ENCODE results near the gene SLC22A23. TPM values are rescaled to one million over a fixed set of nuclear protein-coding genes. Genes with fewer than 3 reads are reported as not detected.

The SLC22A23 gene
- total RNA-seq, 1 donor from 2014 or later = 5.7 TPM

DNA sequence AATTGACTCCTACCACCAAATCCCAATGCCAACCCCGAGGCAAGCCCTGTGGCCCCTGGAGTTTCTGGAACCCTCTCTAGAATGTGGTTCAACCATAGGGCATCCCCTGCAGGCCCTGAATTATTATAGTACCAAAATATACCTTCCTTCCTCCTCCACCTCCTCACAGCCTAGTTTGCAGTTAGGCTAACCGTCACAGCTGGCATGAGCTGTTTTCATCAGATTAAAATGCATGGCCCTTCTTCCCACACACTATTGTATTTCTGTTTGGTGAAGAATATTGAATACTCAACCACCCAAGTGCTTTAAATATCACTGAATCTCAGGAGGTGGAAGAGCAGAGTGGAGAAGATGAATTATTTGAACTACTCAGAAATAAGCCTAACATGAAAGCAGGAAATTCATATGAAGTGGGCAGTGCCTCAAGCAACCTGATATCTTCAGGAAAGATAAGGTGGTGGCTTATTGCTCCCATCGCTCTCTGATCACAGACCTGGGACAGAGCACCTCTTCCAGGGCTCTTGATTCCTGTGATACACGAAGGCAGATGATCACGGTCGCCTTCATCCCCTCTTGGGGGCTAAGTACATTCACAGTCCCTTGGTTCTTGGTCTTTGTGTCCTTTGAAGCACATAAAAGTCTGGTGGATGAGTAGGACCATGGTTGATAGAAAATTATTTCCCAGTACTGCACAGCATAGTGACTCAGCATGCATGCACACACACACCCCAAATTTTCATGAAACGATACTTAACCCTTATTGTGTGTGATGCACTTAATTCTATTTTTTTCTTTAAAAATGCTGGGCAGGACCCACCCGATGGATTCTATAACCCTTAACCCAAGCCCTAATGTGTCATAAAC lies 107.2 kb downstream of the SLC22A23 start:
- no peak overlapping the region for H3K27ac ChIP-seq (ENCODE audit: low read depth, low read length)
- no peaks in the 10 kb centered on the region for H3K36me3 ChIP-seq (ENCODE audit: insufficient read depth, low read length)
- DNase-seq (ENCODE audit: low read depth) (no peak), FAIRE-seq (no peak)
- no peaks in the 10 kb centered on the region for H3K9me3 ChIP-seq (ENCODE audit: insufficient read depth, low read depth, low read length)
- Mint-ChIP-seq H3K9me3 (ENCODE audit: unreplicated experiment) (no peaks in the 10 kb centered on the region), H3K36me3 (ENCODE audit: low read depth, unreplicated experiment) (no peaks in the 10 kb centered on the region), H3K4me3 (ENCODE audit: unreplicated experiment) (no peak overlapping the region), H3K27me3 (ENCODE audit: low read depth, unreplicated experiment) (peaks cover 5% of the 10 kb centered on the region), H3K4me1 (ENCODE audit: low read depth, unreplicated experiment) (peaks cover 12% of the 10 kb centered on the region), H3K27ac (ENCODE audit: unreplicated experiment) (no peak overlapping the region)
- TF ChIP-seq, protein P1, sequence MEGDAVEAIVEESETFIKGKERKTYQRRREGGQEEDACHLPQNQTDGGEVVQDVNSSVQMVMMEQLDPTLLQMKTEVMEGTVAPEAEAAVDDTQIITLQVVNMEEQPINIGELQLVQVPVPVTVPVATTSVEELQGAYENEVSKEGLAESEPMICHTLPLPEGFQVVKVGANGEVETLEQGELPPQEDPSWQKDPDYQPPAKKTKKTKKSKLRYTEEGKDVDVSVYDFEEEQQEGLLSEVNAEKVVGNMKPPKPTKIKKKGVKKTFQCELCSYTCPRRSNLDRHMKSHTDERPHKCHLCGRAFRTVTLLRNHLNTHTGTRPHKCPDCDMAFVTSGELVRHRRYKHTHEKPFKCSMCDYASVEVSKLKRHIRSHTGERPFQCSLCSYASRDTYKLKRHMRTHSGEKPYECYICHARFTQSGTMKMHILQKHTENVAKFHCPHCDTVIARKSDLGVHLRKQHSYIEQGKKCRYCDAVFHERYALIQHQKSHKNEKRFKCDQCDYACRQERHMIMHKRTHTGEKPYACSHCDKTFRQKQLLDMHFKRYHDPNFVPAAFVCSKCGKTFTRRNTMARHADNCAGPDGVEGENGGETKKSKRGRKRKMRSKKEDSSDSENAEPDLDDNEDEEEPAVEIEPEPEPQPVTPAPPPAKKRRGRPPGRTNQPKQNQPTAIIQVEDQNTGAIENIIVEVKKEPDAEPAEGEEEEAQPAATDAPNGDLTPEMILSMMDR (IDR thresholded peaks at IDR 0.05; ENCODE audit: insufficient read depth, low read depth, low read length) = no peak
- H2AFZ ChIP-seq (ENCODE audit: low read depth, low read length) = no peak overlapping the region
- H4K20me1 ChIP-seq (ENCODE audit: insufficient read depth, low read length) = no peaks in the 10 kb centered on the region
- peak overlapping the region; percentile 60 for H3K4me2 ChIP-seq (ENCODE audit: low read length)
- H3K79me2 ChIP-seq (ENCODE audit: insufficient read depth, low read length) = no peaks in the 10 kb centered on the region
- H3K4me3 ChIP-seq (ENCODE audit: insufficient read depth, low read depth, low read length) = no peak overlapping the region
- peaks cover 23% of the 10 kb centered on the region for H3K4me1 ChIP-seq (ENCODE audit: insufficient read depth, low read length)
- no peak overlapping the region for H3K9ac ChIP-seq (ENCODE audit: low read length)
- H3K27me3 ChIP-seq (ENCODE audit: insufficient read depth, low read length) = no peaks in the 10 kb centered on the region

- no peaks in the 10 kb centered on the region for H3K79me2 ChIP-seq (ENCODE audit: insufficient read depth, low read length)
- Mint-ChIP-seq H3K27ac (ENCODE audit: unreplicated experiment) (no peak overlapping the region), H3K36me3 (ENCODE audit: low read depth, unreplicated experiment) (no peaks in the 10 kb centered on the region), H3K4me1 (ENCODE audit: low read depth, unreplicated experiment) (peaks cover 12% of the 10 kb centered on the region), H3K4me3 (ENCODE audit: unreplicated experiment) (no peak overlapping the region), H3K9me3 (ENCODE audit: unreplicated experiment) (no peaks in the 10 kb centered on the region), H3K27me3 (ENCODE audit: low read depth, unreplicated experiment) (peaks cover 3% of the 10 kb centered on the region)
- H3K9me3 ChIP-seq (ENCODE audit: insufficient read depth, low read depth, low read length) = no peaks in the 10 kb centered on the region
- H3K4me3 ChIP-seq (ENCODE audit: insufficient read depth, low read depth, low read length) = no peak overlapping the region
- FAIRE-seq (no peak), DNase-seq (ENCODE audit: low read depth) (no peak)
- peaks cover 23% of the 10 kb centered on the region for H3K4me1 ChIP-seq (ENCODE audit: insufficient read depth, low read length)
- TF ChIP-seq, protein P1 (IDR thresholded peaks at IDR 0.05; ENCODE audit: insufficient read depth, low read depth, low read length) = no peak
- no peak for TF ChIP-seq EZH2 (IDR thresholded peaks at IDR 0.05; ENCODE audit: insufficient read depth, low read length)
- no peak overlapping the region for H3K4me2 ChIP-seq (ENCODE audit: low read length)
- no peaks in the 10 kb centered on the region for H3K27me3 ChIP-seq (ENCODE audit: insufficient read depth, low read length)
- no peaks in the 10 kb centered on the region for H3K36me3 ChIP-seq (ENCODE audit: insufficient read depth, low read length)
- no peaks in the 10 kb centered on the region for H4K20me1 ChIP-seq (ENCODE audit: insufficient read depth, low read length)
- H3K27ac ChIP-seq (ENCODE audit: low read depth, low read length) = no peak overlapping the region
- H3K9ac ChIP-seq (ENCODE audit: low read length) = no peak overlapping the region
- no peak overlapping the region for H2AFZ ChIP-seq (ENCODE audit: low read depth, low read length)
Observed at GRCh38 chr6:3348821-3349220, 108.0 kb downstream of the SLC22A23 start.

- Histone ChIP-seq H3K4me3 (ENCODE audit: insufficient read depth, low read depth, low read length) (no peak overlapping the region), H4K20me1 (ENCODE audit: insufficient read depth, low read length) (no peaks in the 10 kb centered on the region), H3K79me2 (ENCODE audit: insufficient read depth, low read length) (peaks cover 2% of the 10 kb centered on the region), H3K9ac (ENCODE audit: low read length) (no peak overlapping the region), H2AFZ (ENCODE audit: low read depth, low read length) (no peak overlapping the region), H3K27ac (ENCODE audit: low read depth, low read length) (no peak overlapping the region), H3K4me1 (ENCODE audit: insufficient read depth, low read length) (peaks cover 23% of the 10 kb centered on the region), H3K4me2 (ENCODE audit: low read length) (no peak overlapping the region), H3K36me3 (ENCODE audit: insufficient read depth, low read length) (no peaks in the 10 kb centered on the region), H3K27me3 (ENCODE audit: insufficient read depth, low read length) (no peaks in the 10 kb centered on the region), H3K9me3 (ENCODE audit: insufficient read depth, low read depth, low read length) (no peaks in the 10 kb centered on the region)
- H3K36me3 Mint-ChIP-seq (ENCODE audit: low read depth, unreplicated experiment) = no peaks in the 10 kb centered on the region
- no peak for TF ChIP-seq EZH2 (IDR thresholded peaks at IDR 0.05; ENCODE audit: insufficient read depth, low read length)
- TF ChIP-seq, protein P1 (IDR thresholded peaks at IDR 0.05; ENCODE audit: insufficient read depth, low read depth, low read length) = no peak
- no peak overlapping the region for H3K27ac Mint-ChIP-seq (ENCODE audit: unreplicated experiment)
- no peak for DNase-seq (ENCODE audit: low read depth)
- no peaks in the 10 kb centered on the region for H3K27me3 Mint-ChIP-seq (ENCODE audit: low read depth, unreplicated experiment)
- FAIRE-seq = no peak
- no peak overlapping the region for H3K4me3 Mint-ChIP-seq (ENCODE audit: unreplicated experiment)
- H3K4me1 Mint-ChIP-seq (ENCODE audit: low read depth, unreplicated experiment) = peaks cover 12% of the 10 kb centered on the region
- no peaks in the 10 kb centered on the region for H3K9me3 Mint-ChIP-seq (ENCODE audit: unreplicated experiment)
Observed at GRCh38 chr6:3347826-3348225, 109.0 kb downstream of the SLC22A23 start.
